ACHN (cell line): ENCODE measurements around the gene SAP30BP.
"Not testable (repeated sequence)": the region's sequence is repeated elsewhere in the genome, so short reads cannot be mapped to it uniquely, and the experiment has no call there.

Experiments
- DNase-seq: peaks from one replicate; pipeline ENCODE4 v3.0.0-alpha.2; 2015
- in situ Hi-C: cut with HindIII; loops from 2 replicates; pipeline ENCODE4 v1.10.0; 2017; ENCODE audit warnings: low sequenced_read_pairs, low pct_ligation_motif_present, low pct_unique_long_range_greater_than_20kb

Gene SAP30BP

DNA sequence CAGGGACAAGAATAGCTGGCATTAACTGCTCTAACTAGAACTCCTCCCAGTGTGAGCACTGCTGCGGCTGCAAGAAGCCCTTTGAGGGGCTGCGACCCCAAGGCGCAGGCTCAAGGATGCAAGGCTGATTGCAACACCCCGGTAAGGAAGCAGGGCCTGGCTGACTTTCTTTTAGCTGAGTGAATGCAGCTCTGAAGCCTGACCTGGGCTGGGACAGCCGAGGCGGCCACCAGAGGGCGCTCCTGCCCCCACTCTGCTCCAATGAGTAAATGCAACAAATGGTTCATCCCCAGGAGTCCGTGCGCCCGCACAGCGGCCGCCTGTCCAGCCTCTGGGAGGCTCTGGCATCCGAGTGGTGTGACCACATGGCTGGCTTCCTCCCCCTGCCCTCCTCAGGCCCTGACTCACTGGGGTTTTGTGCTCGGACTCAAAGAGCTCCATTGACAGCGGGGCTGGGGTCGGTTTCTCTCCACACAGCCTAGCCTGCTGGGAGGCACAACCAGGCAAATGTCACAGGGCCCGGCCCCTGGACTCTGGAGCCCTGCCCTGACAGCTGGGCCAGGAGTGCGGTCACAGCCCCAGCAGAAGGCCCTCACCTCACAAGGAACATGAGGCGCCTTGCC, 34.2 kb upstream of the SAP30BP start, which contains the start of gene SMIM5:
SMIM5 (plus strand) TSS at position 572 of the 623 bp plus-strand sequence. CDS start 6,768 bp downstream, outside the sequence.
- in situ Hi-C loops, result no loop called here
- DNase-seq, result peak; percentile 89

DNA sequence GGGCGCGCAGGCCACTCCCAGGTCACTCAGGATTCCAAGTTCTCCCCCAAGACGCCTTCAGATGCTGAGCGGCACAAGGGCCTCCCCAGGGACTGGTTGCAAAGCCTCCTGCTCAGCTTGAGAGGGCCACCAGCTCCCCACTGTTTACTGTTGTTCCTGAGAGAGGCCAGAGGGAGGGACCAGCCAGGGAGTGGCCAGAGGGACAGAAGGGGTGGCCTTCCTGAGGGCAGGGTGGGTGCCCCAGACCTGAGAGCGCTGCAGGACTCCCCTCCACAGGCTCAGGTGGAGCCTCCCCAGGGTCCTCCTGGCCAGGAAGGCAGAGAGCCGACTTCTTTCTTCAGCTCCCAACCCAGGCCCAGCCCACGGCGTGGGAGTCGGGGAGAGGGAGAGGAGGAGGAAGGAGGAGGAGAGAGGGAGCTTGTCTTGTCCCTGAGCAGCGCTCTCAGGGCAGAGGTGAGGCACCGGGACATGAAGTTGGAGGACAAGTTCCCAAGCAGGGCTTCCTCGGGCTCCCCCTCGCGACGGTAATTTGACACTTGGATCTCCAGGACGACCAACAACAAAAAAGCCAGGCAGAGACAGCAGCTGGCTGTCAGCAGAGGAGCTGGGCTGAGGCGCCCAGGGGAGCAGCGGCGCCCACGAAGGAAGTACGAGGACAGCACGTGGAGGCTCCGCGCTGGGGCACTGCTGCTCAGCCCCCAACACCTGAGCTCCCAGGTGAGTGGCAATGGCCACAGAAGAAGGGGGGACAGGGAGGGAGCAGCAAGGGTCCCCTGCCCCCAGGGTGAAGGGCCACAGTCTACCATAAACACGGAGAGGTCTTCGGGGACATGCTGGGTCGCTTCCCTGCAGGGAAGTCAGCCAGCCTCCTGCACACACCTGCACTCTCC, 33.4 kb upstream of the SAP30BP start:
- DNase-seq, result peak; percentile 91
- in situ Hi-C loops, result no loop called here

- in situ Hi-C loops, result no loop called here
- no peak for DNase-seq
Observed at GRCh38 chr17:75634376-75634740, 32.8 kb upstream of the SAP30BP start.

DNA sequence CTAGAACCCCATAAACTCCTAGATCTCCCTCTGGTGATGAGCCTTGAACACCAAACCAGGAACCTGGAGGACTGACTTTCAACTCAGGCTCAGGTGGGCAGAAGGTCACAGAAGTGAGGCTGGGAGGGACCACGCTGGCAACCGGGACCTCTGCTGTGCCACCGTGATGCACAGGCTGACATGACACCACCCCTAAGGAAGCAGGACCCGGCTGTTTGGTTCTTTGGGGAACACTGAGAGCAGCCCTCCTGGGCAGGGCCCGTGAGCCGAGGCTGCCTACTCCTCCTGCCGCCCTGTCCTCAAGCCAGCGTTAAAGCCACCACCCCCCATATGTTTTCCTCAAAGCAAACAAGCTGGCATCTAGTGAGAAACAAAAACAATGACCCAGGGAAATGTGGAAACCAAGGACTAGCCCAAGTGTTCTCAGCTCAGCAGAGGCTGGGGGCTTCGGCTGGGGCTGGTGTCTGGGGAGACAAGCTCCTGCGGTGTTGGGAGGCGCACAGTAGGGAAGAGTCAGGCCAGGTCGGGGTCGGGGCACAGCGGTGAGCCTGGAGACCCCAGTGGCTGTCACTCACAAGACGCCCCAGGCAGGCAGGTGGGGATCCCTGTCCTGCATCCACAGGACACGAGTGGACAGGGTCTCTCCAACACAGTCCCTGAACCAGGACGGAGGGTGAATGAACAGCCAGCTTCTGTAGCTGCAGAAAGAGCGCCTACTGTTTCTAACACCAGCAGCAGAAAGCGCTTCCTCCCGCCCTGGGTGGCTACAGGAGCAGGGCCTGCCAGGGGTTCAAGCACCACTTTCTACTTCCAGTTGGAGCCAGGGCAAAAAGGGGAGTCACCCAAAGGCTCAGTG, 32.2 kb upstream of the SAP30BP start:
- in situ Hi-C loops, result no loop called here
- DNase-seq, result no peak

DNA sequence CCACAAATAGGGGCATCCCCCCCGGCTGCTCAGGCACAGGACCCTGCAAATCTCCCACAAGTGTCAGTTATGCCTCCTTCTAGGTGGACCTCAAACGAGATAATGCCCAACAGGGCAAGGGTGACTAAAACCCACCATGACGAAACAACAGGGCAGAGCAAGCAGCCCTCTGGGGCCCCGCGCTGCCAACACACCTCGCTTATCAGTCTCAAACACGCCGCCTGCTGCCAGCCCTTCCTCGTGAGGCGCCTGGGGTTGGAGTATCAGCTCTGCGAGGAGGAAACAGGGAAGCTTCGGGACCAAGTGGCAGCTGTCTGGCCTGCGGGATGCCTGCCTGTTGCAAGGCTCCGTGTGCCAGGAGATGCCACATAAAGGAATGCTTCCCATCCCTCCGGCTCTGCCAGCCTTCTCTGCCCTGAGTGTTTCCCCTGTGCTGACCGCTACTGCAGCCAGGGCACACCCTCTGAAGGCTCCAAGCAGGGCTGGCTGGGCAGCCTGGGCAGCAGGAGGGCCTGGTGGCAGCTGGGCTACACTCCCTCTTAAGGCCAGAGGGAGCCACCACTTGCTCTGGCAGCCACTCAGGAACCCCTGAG, 31.4 kb upstream of the SAP30BP start:
- in situ Hi-C loops, result no loop called here
- no peak for DNase-seq

GRCh38 chr17:75636381-75637142, 30.6 kb upstream of the SAP30BP start:
- no peak for DNase-seq
- in situ Hi-C loops, result no loop called here

DNA sequence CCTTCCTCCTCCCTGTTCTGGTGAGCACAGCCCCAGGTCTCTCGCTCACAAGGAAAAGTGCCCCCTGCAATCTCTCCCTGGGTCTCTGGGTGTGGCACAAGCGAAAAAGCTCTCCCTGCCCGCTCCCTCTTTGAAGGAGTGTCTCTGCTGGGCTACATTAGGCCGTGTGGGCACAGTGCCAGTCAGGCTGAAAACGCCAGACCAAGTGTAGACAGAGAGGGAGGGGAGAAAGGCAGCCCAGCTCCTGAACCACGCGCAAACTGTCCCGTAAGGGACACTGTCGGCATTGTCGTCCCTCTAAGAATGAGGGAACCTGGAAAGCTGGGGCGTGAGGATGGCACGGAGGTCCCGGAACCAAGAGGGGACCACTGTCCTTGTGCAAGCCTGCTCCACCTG, 30.0 kb upstream of the SAP30BP start:
- DNase-seq, result no peak
- in situ Hi-C loops, result no loop called here

DNA sequence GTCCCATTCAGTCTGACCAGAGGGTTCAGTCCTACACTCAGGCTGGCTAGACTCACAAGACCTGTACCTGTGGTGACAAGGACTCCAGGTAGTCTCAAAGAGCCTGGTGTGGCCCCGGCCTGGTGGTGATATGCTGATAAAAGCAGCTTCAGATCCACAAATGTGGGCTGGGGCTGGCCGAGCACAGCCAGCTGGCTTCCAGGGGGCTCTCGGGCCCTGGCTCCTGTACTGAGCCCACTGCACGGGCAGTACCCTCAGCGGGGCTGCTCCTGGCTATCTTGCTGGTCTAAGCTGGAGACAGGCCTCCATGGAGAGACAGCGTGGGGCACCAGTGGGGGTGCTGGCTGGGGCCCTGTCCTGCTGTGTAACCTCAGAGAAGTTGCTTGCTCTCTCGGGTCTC, 29.6 kb upstream of the SAP30BP start:
- no peak for DNase-seq
- in situ Hi-C loops, result no loop called here

GRCh38 chr17:75638039-75638438, 29.1 kb upstream of the SAP30BP start:
- in situ Hi-C loops, result not testable (repeated sequence)

DNA sequence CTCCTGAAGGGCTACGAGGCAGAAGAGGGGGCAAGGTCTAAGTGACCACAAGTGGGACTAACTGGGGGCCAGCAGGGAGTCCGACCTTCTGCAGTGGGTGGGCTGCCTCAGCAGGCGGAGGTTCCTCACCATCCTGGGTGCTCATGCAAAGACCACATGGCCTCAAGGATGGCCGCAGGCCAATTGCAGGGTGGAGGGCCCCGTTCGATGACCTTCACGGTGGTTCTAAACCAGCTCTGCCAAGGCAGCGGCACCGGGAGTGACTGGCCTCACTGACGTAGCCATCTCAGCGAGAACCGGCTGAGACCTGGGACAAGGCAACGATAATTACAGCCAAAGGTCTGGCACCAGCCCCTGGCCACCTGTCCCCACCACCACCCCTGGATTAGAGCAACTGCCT, 28.2 kb upstream of the SAP30BP start:
- DNase-seq, result no peak
- in situ Hi-C loops, result no loop called here

More at GRCh38 chr17:75638039-75638438, 29.1 kb upstream of the SAP30BP start:
- DNase-seq, result not testable (repeated sequence)

DNA sequence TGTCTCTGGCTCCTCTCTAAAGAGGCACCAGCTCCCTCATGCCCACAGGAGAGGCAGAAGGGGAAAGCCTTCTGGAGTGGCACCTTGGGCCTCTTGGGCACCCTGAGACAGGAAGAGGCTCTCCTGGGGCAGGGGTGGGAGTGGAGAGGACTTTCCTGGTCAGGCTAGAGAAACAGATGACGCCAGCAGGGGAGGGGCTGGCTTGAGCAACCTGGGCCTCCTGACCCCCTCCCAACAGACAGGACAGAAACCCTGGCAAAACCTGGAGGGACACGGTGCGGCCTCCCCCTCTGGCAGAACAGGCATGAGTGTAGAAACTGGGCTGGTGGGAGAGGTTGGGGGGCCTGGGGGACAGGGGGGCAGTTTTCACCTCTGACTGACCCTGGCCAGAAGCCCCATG, 27.8 kb upstream of the SAP30BP start:
- in situ Hi-C loops, result no loop called here
- no peak for DNase-seq

- in situ Hi-C loops, result no loop called here
- no peak for DNase-seq
Observed at GRCh38 chr17:75639771-75640555, 27.2 kb upstream of the SAP30BP start.

- in situ Hi-C loops, result no loop called here
- no peak for DNase-seq
Observed at GRCh38 chr17:75640556-75641119, 26.5 kb upstream of the SAP30BP start.

DNA sequence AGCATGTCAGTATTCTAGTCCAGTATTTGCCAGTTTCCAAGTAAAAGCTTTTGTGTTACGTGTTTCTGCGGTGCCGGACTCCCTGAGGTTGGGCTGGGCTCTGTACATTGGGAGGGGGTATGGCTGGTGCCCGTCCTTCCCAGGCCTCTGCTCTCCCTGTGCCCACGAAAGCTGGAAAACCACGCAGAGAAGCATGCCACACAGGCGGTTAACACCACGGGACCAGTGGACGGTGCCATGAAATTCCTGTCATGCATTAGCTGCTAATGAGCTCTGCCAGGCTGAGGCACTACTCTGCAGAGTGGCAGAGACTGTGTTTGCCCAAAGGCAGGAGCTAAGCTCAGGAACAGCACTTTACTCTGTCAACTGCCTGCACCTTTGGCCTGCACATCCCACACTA, 25.8 kb upstream of the SAP30BP start:
- DNase-seq, result peak; percentile 76
- in situ Hi-C loops, result no loop called here

DNA sequence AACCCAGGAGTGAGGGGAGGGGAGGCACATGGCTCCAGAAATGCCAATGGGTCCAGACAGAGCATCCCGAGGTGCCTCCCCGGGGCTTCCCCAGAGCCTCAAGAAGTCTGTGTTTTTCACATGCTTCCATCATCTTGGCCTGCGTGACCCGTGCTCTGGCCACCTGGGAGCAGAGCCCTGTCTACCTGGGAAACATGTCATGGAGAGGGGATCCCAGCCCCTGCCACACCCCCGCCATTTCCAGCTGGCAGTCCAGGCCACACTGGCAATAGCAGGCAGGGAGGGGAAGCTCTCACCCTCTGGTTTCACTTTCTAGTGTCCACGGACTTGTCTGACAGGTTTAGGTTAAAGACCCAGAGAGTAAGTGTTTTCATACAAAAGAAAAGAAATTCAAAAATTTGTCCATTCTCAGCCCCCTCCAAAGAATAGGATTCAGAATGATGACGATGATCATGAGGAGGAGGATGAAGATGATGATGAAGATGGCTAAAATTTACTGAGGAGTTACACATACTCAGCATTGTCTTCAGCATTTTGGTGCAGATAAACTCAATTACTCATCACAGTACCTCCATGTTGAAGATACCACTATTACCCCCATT, 24.9 kb upstream of the SAP30BP start:
- DNase-seq, result peak; percentile 19
- in situ Hi-C loops, result no loop called here

DNA sequence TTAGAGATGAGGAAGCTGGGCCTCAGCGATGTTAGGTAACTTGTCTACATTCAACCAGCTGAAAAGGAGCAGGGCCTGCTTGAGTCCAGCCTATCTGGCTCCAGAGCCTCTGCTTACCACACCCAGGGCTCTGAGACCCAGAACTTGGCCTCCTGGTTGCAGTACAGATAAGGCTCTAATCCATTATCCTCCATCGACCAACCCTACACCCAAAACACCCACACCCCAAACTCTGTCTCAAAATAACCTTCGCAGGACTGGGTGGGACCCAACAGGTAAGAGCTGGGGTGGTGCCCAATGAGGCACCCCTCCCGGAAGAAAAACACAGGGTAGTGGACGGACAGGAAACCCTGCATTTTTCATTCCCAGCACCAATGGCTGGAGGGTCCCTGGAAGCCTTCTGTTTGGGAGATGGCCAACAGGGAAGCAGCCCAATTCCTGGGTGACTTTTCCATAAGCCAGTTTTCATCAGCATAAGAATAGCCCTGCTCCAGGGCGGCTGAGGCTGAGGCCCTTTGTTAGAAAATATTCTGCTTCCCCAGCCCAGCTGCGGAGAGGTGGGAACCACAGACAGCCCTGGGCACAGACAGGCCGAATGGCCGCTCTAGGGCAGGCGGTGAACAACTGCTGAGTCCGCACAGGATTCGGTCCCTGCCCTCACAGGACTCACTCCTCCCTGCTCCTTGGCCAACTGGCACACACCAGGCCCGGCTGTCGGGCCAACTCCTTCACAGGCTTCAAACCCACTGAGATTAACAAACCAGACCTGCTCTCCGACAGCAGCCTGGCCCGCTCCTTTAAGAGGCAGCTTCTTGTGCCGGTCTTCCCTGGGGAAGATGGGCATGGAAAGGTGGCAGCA, 24.1 kb upstream of the SAP30BP start:
- DNase-seq, result no peak
- in situ Hi-C loops, result no loop called here
